HepG2 (cell line): ENCODE data around the gene TMEM253. TPM values are rescaled to one million over a fixed set of nuclear protein-coding genes. Genes with fewer than 3 reads are reported as not detected.

Experiments used
- CERS6 ChIP-seq: sonication (generic); formaldehyde crosslinking; IDR thresholded peaks from 2 replicates; pipeline ENCODE4 v1.5.0; 2020; ENCODE audit warnings: missing genetic modification reagents
- FIP1L1 ChIP-seq: fragments of 200-400 bp; formaldehyde crosslinking; IDR thresholded peaks from 2 replicates; pipeline ENCODE4 v1.6.1; 2018; ENCODE audit warnings: low read depth, mild to moderate bottlenecking, low read length, moderate library complexity, borderline replicate concordance; ENCODE audit not compliant: insufficient read depth
- HNF1A ChIP-seq, 2 experiments: sonication (generic) in 1 of 2; formaldehyde crosslinking in 1 of 2; IDR thresholded peaks; 2 replicates each; pipeline versions ENCODE4 v1.4.0 to v1.6.1; 2016 to 2020; ENCODE audit warnings: borderline replicate concordance in 1 of 2, low read depth in 1 of 2, mild to moderate bottlenecking in 1 of 2, missing genetic modification reagents in 1 of 2
- STAT6 ChIP-seq: sonication (generic); formaldehyde crosslinking; IDR thresholded peaks from 2 replicates; pipeline ENCODE4 v1.4.0; 2020; ENCODE audit warnings: missing genetic modification reagents, mild to moderate bottlenecking, borderline replicate concordance
- TOPORS ChIP-seq: sonication (generic); formaldehyde crosslinking; IDR thresholded peaks from 2 replicates; pipeline ENCODE4 v1.8.0; 2023; ENCODE audit warnings: mild to moderate bottlenecking, missing genetic modification reagents
- ZBTB3 ChIP-seq: sonication (generic); formaldehyde crosslinking; IDR thresholded peaks from 2 replicates; pipeline ENCODE4 v1.4.0; 2020; ENCODE audit warnings: low read depth, mild to moderate bottlenecking, moderate library complexity, missing genetic modification reagents, borderline replicate concordance
- ZMAT3 ChIP-seq: sonication (generic); formaldehyde crosslinking; conservative IDR thresholded peaks from 2 replicates; pipeline ENCODE4 v1.7.0; 2021; ENCODE audit warnings: missing genetic modification reagents
- ZNF235 ChIP-seq: sonication (generic); formaldehyde crosslinking; IDR thresholded peaks from 2 replicates; pipeline ENCODE4 v1.8.1; 2023; ENCODE audit warnings: mild to moderate bottlenecking, missing genetic modification reagents, borderline replicate concordance
- ZNF605 ChIP-seq: sonication (generic); formaldehyde crosslinking; IDR thresholded peaks from 2 replicates; pipeline ENCODE4 v1.8.0; 2022; ENCODE audit warnings: mild to moderate bottlenecking, missing genetic modification reagents
- ZNF740 ChIP-seq: sonication (generic); formaldehyde crosslinking; IDR thresholded peaks from 2 replicates; pipeline ENCODE4 v1.4.0; 2020; ENCODE audit warnings: missing genetic modification reagents
- ZNF891 ChIP-seq: sonication (generic); formaldehyde crosslinking; IDR thresholded peaks from 2 replicates; pipeline ENCODE4 v1.5.0; 2020; ENCODE audit warnings: mild to moderate bottlenecking, missing genetic modification reagents
- polyA plus RNA-seq, 8 experiments: library from polyadenylated mRNA; depleted of rRNA in 3 of 8; stranded (reverse) in 7 of 8; unstranded in 1 of 8; fragments of >200 nt; fragmentation: Illumina TruSeq in 4 of 8; extraction: Trizol in 4 of 8; gene quantifications; 2 replicates each; pipeline versions ENCODE4 v1.2.1 to v1.2.3, GENCODE V29; 2011 to 2016; ENCODE audit warnings: low read depth in 4 of 8, missing spikeins in 1 of 8, mixed read lengths in 1 of 8; ENCODE audit not compliant: insufficient read depth in 1 of 8
- total RNA-seq, 5 experiments: library from RNA; depleted of rRNA; stranded (reverse); fragments of >200 nt; fragmentation: Illumina TruSeq; extraction: Trizol; gene quantifications; 2 replicates each; pipeline ENCODE4 v1.2.3, GENCODE V29; 2016; ENCODE audit warnings: low read depth in 1 of 5

TMEM253 gene
- total and polyA plus RNA-seq, 2 of the 13 experiments (the other 11 are each of a cell fraction or from before 2014, with no cell fraction given): 0.29 to 0.45 TPM

- TF ChIP-seq HNF1A (IDR thresholded peaks at IDR 0.05; ENCODE audit: low read depth) (no peak), HNF1A (CRISPR knock-in tag; IDR thresholded peaks at IDR 0.05; ENCODE audit: borderline replicate concordance) (no peak), ZMAT3 (CRISPR knock-in tag) (no peak), ZNF740 (CRISPR knock-in tag) (no peak), CERS6 (CRISPR knock-in tag) (no peak), ZNF891 (CRISPR knock-in tag) (no peak; the same call in 1 of the 2 replicates), STAT6 (CRISPR knock-in tag) (no peak), ZBTB3 (CRISPR knock-in tag) (no peak), ZNF235 (CRISPR knock-in tag) (0 out of 2 replicates have a peak, but pooled peaks have one; percentile 41), TOPORS (CRISPR knock-in tag) (no peak; the same call in 1 of the 2 replicates), ZNF605 (no peak), FIP1L1 (no peak)
Measured at GRCh38 chr14:21071225-21072030, 29.4 kb upstream of the TMEM253 start (continued).
